Heart right ventricle (tissue), 16 donors: ENCODE data around the gene FAN1. TPM values are rescaled to one million over a fixed set of nuclear protein-coding genes. Genes with fewer than 3 reads are reported as not detected.

ENCODE experiments used
- ATAC-seq, 8 donors: fragments of 200-7000 bp; cut with Tn5 transposase; one replicate each; pipeline ENCODE4 v1.9.1; 2020; ENCODE audit warnings: mild to moderate bottlenecking in 8 of 8, moderate library complexity in 8 of 8, moderate number of reproducible peaks in 1 of 8
- DNase-seq, 2 donors: peaks; one replicate each; pipeline ENCODE4 v3.0.0-alpha.2; 2020
- H3K27ac ChIP-seq, 10 donors: fragments of 200-600 bp; sonication (generic) in 2 of 10; one replicate each; pipeline versions ENCODE4 v1.5.0 to v1.8.0; 2020 to 2022; ENCODE audit warnings: mild to moderate bottlenecking in 3 of 10
- H3K27me3 ChIP-seq, 7 donors: fragments of 200-600 bp; one replicate each; pipeline ENCODE4 v1.8.0; 2021 to 2022; ENCODE audit warnings: mild to moderate bottlenecking in 2 of 7
- H3K36me3 ChIP-seq, 9 donors: fragments of 200-600 bp; sonication (generic) in 1 of 9; one replicate each; pipeline versions ENCODE4 v1.5.0 to v1.8.0; 2020 to 2022; ENCODE audit warnings: mild to moderate bottlenecking in 2 of 9
- H3K4me1 ChIP-seq, 9 donors: fragments of 200-600 bp; sonication (generic) in 1 of 9; one replicate each; pipeline versions ENCODE4 v1.5.0 to v1.8.0; 2020 to 2022; ENCODE audit warnings: mild to moderate bottlenecking in 4 of 9
- H3K4me3 ChIP-seq, 10 donors: fragments of 200-600 bp; sonication (generic) in 2 of 10; one replicate each; pipeline versions ENCODE4 v1.5.0 to v1.8.0; 2020 to 2022; ENCODE audit warnings: mild to moderate bottlenecking in 7 of 10, moderate library complexity in 2 of 10
- H3K9me3 ChIP-seq, 11 donors: fragments of 200-600 bp in 10 of 11; sonication (generic) in 2 of 11; one replicate each; pipeline versions ENCODE4 v1.5.0 to v1.8.0; 2013 to 2022; ENCODE audit warnings: mild to moderate bottlenecking in 2 of 11, control low read depth in 1 of 11, moderate library complexity in 1 of 11
- WGBS, 2 donors: extraction: QIAGEN DNeasy Blood & Tissue Kit; methylation state at CpG; one replicate each; pipeline ENCODE4 v1.1.7; 2013; ENCODE audit warnings: inconsistent platforms in 1 of 2; 5-methylcytosine and 5-hydroxymethylcytosine counted together
- intact Hi-C, 10 donors: fragments of 100-400 bp; cut with DNase I; formaldehyde crosslinking; loops; one replicate each; pipeline versions ENCODE4 v1.11.1 to v1.14.2; 2022
- polyA plus RNA-seq, 2 donors: library from polyadenylated mRNA; stranded (reverse); fragments of 200-250 nt; gene quantifications; one replicate each; pipeline ENCODE4 v1.2.3, GENCODE V29; 2013
- total RNA-seq, 10 donors: library from RNA; stranded (reverse); fragmentation: NEBNext Ultra II Directional in 3 of 10; extraction: Animal tissue kit (Norgen Biotek cat#: 25700) in 3 of 10; gene quantifications; one replicate each; pipeline versions ENCODE4 v1.2.1 to v1.2.4, GENCODE V29; 2021 to 2023
- TF ChIP-seq, protein P1 (sequence below), 9 donors: fragments of 200-600 bp; sonication (generic) in 2 of 9; IDR thresholded peaks; one replicate each; pipeline versions ENCODE4 v1.5.0 to v1.8.0; 2021 to 2022; ENCODE audit warnings: antibody characterized with exemption in 9 of 9, mild to moderate bottlenecking in 5 of 9, moderate library complexity in 1 of 9
- donor health status: Arrhythmogenic right ventricular cardiomyopathy.
- donor health status: ischemic (EF 13 %, LVEDD 7.1; RV severe dilation, severe dysfunction).
- donor health status: healthy with polysubstance abuse.
- donor health status: DM: no; HTN: yes; CAD: no.
- donor health status: DM: no; HTN: no; CAD: no.
- donor health status: ischemic (EF 25% LVEDD 6.9; RV normal size, moderate dysfunction).
- donor health status: ischemic (EF 25% LVEDD 5.7; RV mildly dilated, moderate dysfunction).
- donor health status: healthy.
- donor health status: DM: yes; HTN: yes; CAD: no.
- donor health status: Ischemic cardiomyopathy.
- donor health status: ischemic (EF 35%, LVEDD 5.7; RV mildly dilated, moderate dysfunction).
- donor health status: nonischemic (EF 11% LVEDD 7.7; RV severe dilation, severe dysfunction).
- donor health status: DM: yes; HTN: yes; CAD: no.
- donor health status: PGD.
- donor health status: ischemic (EF 29% LVEDD 5.4; RV normal size, mild dysfunction).
- donor health status: nonischemic (EF 23%, LVEDD 6.1; RV moderate dilation, normal function).

The FAN1 gene
- total and polyA plus RNA-seq, 12 donors, result 8.2 to 28.0 (median 16.6) TPM

- intact Hi-C loops, result loop anchor here in 3 of 10 donors (5.0 to 10.0 kb wide), 2 partner anchors 85 to 223 kb away; no protein-coding TSS in a partner anchor
- H3K9me3 ChIP-seq, result no peaks in the 10 kb centered on the region
Observed at GRCh38 chr15:30901889-30902288, 1.8 kb upstream of the FAN1 start.

DNA sequence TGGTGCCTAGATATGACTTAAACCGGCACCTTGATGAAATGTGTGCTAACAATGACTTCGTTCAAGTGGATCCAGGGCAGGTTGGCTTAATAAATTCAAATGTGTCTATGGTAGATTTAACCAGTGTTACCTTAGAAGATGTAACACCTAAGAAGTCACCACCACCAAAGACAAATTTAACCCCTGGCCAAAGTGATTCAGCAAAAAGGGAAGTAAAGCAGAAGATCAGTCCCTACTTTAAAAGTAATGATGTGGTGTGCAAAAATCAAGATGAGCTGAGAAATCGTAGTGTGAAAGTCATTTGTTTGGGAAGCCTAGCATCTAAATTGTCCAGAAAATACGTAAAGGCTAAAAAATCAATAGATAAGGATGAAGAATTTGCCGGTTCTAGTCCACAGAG lies 1.1 kb downstream of the FAN1 start:
- intact Hi-C loops, result loop anchor here in 3 of 10 donors (5.0 to 10.0 kb wide), 2 partner anchors 82 to 220 kb away; no protein-coding TSS in a partner anchor
- peak overlapping the region in 6 of 10 donors; percentile 76 to 88 (median 82) for H3K4me3 ChIP-seq
- H3K27me3 ChIP-seq, result no peaks in the 10 kb centered on the region
- TF ChIP-seq, protein P1, sequence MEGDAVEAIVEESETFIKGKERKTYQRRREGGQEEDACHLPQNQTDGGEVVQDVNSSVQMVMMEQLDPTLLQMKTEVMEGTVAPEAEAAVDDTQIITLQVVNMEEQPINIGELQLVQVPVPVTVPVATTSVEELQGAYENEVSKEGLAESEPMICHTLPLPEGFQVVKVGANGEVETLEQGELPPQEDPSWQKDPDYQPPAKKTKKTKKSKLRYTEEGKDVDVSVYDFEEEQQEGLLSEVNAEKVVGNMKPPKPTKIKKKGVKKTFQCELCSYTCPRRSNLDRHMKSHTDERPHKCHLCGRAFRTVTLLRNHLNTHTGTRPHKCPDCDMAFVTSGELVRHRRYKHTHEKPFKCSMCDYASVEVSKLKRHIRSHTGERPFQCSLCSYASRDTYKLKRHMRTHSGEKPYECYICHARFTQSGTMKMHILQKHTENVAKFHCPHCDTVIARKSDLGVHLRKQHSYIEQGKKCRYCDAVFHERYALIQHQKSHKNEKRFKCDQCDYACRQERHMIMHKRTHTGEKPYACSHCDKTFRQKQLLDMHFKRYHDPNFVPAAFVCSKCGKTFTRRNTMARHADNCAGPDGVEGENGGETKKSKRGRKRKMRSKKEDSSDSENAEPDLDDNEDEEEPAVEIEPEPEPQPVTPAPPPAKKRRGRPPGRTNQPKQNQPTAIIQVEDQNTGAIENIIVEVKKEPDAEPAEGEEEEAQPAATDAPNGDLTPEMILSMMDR (IDR thresholded peaks at IDR 0.05), result no peak
- H3K4me1 ChIP-seq, result peaks cover 0 to 36% (median 17%) of the 10 kb centered on the region in 9 donors
- peaks cover 0 to 20% (median 13%) of the 10 kb centered on the region in 9 donors for H3K36me3 ChIP-seq
- H3K27ac ChIP-seq, result no peak overlapping the region
- no peak for ATAC-seq
- H3K9me3 ChIP-seq, result no peaks in the 10 kb centered on the region
- WGBS, 2 donors, result 91 to 94% methylated on average over 5 of the region's 5 CpGs
- DNase-seq, result no peak

More at GRCh38 chr15:30901889-30902288, 1.8 kb upstream of the FAN1 start:
- 100% methylated on average over 1 of the region's 1 CpG for WGBS, 2 donors
- Histone ChIP-seq H3K27me3 (no peaks in the 10 kb centered on the region), H3K36me3 (no peaks in the 10 kb centered on the region), H3K27ac (no peak overlapping the region), H3K4me3 (no peak overlapping the region), H3K4me1 (peaks cover 0 to 36% (median 17%) of the 10 kb centered on the region in 9 donors)
- ATAC-seq (no peak), DNase-seq (no peak)
- TF ChIP-seq, protein P1 (IDR thresholded peaks at IDR 0.05), result no peak

DNA sequence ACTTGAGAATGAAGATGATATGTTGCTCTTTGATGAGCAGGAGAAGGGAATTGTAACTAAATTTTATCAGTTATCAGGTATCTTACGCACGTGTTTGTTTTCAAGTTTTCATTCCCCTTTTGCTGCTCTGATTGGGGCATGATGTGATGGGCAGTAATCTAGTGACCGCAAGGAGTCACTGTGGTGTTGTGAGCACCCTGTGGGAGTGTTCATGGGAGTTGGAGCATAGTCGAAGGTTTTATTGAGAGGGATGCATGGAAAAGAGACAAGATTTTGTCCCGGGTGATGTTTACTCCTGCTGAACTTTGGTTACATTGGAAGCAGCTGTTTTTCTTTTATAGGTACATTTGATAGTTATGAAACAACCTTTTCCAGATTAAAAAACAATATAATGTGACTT lies 2.1 kb downstream of the FAN1 start:
- DNase-seq (no peak), ATAC-seq (no peak)
- no peaks in the 10 kb centered on the region for H3K9me3 ChIP-seq
- no peak overlapping the region for H3K4me3 ChIP-seq
- H3K27me3 ChIP-seq, result no peaks in the 10 kb centered on the region
- WGBS, 2 donors, result 80 to 82% methylated on average over 5 of the region's 5 CpGs
- peaks cover 0 to 30% (median 22%) of the 10 kb centered on the region in 9 donors for H3K36me3 ChIP-seq
- peaks cover 0 to 36% (median 17%) of the 10 kb centered on the region in 9 donors for H3K4me1 ChIP-seq
- TF ChIP-seq, protein P1 (IDR thresholded peaks at IDR 0.05), result peak in 5 of 9 donors; percentile 10 to 30 (median 21)
- H3K27ac ChIP-seq, result no peak overlapping the region
- intact Hi-C loops, result loop anchor here in 2 of 10 donors (10.0 kb wide), 1 partner anchor 219 kb away; no protein-coding TSS in a partner anchor

- Histone ChIP-seq H3K9me3 (no peaks in the 10 kb centered on the region), H3K27ac (no peak overlapping the region), H3K4me3 (no peak overlapping the region), H3K36me3 (peaks cover 0 to 36% (median 27%) of the 10 kb centered on the region in 9 donors), H3K27me3 (no peaks in the 10 kb centered on the region), H3K4me1 (peaks cover 0 to 36% (median 17%) of the 10 kb centered on the region in 9 donors)
- intact Hi-C loops, result loop anchor here in 2 of 10 donors (10.0 kb wide), 1 partner anchor 218 kb away; no protein-coding TSS in a partner anchor
- DNase-seq, result no peak
- ATAC-seq, result no peak
- 76 to 77% methylated on average over 4 of the region's 4 CpGs for WGBS, 2 donors
- TF ChIP-seq, protein P1 (IDR thresholded peaks at IDR 0.05), result no peak
Observed at GRCh38 chr15:30906366-30906765, 2.7 kb downstream of the FAN1 start.
